Fibroblast of lung (primary cell): ENCODE data around the gene GPS1.

Experiments
- EZH2 ChIP-seq: IDR thresholded peaks from 2 replicates; pipeline ENCODE4 v1.5.1; 2012; ENCODE audit warnings: low read length, control low read depth, mild to moderate bottlenecking; ENCODE audit errors: missing control alignments
- TF ChIP-seq, protein P1 (sequence below), 2 donors: IDR thresholded peaks in 1 of 2; conservative IDR thresholded peaks in 1 of 2; 1 replicate in 1 of 2; 2 replicates in 1 of 2; pipeline ENCODE4 v1.5.1; 2011 to 2012; ENCODE audit warnings: low read length in 2 of 2, control low read depth in 1 of 2, inconsistent platforms in 1 of 2, low read depth in 1 of 2, mild to moderate bottlenecking in 1 of 2

- TF ChIP-seq, protein P1, sequence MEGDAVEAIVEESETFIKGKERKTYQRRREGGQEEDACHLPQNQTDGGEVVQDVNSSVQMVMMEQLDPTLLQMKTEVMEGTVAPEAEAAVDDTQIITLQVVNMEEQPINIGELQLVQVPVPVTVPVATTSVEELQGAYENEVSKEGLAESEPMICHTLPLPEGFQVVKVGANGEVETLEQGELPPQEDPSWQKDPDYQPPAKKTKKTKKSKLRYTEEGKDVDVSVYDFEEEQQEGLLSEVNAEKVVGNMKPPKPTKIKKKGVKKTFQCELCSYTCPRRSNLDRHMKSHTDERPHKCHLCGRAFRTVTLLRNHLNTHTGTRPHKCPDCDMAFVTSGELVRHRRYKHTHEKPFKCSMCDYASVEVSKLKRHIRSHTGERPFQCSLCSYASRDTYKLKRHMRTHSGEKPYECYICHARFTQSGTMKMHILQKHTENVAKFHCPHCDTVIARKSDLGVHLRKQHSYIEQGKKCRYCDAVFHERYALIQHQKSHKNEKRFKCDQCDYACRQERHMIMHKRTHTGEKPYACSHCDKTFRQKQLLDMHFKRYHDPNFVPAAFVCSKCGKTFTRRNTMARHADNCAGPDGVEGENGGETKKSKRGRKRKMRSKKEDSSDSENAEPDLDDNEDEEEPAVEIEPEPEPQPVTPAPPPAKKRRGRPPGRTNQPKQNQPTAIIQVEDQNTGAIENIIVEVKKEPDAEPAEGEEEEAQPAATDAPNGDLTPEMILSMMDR (conservative IDR thresholded peaks at IDR 0.05 in 1 of 2, IDR thresholded peaks at IDR 0.05 in 1 of 2; ENCODE audit: low read depth in 1 of 2, low read length in 2 of 2): no peak
- no peak for TF ChIP-seq EZH2
These were observed 31.1 kb upstream of the GPS1 start for GRCh38 chr17:82020572-82021106.
